Measurements from ENCODE around the gene FOXN3. TPM values are rescaled to one million over a fixed set of nuclear protein-coding genes. Genes with fewer than 3 reads are reported as not detected.
A peak's percentile ranks its signal among the peaks of the same experiment; 100 is the strongest.

The FOXN3 gene
- total RNA-seq, 2 donors from 2014 or later: 61.2 to 84.1 TPM

DNA sequence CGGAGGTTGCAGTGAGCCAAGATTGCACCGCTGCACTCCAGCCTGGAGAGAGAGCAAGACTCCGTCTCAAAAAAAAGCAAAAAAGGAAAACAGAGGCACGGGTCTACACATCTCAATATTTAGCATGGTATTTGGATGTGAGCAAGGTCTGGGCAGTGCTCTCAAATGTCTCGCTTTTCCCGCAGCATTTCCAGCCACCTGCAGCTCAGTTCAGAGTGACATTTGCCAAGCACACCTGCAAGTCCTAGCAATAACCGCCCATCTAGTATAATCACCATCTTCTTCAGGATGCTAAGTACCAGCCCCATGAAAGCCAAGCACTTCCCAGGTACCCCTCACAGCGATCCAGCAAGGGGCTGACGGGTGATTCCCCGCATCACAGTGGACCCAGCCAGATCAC is 69.1 kb downstream of the FOXN3 start:
- Histone ChIP-seq H3K9ac (ENCODE audit: extremely low read depth, low read length, poor library complexity, severe bottlenecking) (no peak overlapping the region), H3K36me3 (ENCODE audit: control insufficient read depth, insufficient read depth, low read length) (peaks cover 13% of the 10 kb centered on the region), H3K4me3 (ENCODE audit: low read length) (no peak overlapping the region), H3K27ac (ENCODE audit: low read depth, low read length) (no peak overlapping the region), H3K4me1 (ENCODE audit: control insufficient read depth, insufficient read depth, low read length) (peaks cover 14% of the 10 kb centered on the region), H3K9me3 (ENCODE audit: control insufficient read depth, low read length) (peaks cover 5% of the 10 kb centered on the region), H3K27me3 (ENCODE audit: control insufficient read depth, insufficient read depth, low read length, poor library complexity, severe bottlenecking) (no peaks in the 10 kb centered on the region)
- Mint-ChIP-seq H3K27me3 (ENCODE audit: insufficient read depth) (peaks cover 7% of the 10 kb centered on the region), H3K4me1 (peaks cover 50% of the 10 kb centered on the region), H3K9me3 (no peaks in the 10 kb centered on the region), H3K27ac (no peak overlapping the region), H3K36me3 (ENCODE audit: low read depth) (peaks cover 52% of the 10 kb centered on the region), H3K4me3 (no peak overlapping the region)
- TF ChIP-seq, protein P1, sequence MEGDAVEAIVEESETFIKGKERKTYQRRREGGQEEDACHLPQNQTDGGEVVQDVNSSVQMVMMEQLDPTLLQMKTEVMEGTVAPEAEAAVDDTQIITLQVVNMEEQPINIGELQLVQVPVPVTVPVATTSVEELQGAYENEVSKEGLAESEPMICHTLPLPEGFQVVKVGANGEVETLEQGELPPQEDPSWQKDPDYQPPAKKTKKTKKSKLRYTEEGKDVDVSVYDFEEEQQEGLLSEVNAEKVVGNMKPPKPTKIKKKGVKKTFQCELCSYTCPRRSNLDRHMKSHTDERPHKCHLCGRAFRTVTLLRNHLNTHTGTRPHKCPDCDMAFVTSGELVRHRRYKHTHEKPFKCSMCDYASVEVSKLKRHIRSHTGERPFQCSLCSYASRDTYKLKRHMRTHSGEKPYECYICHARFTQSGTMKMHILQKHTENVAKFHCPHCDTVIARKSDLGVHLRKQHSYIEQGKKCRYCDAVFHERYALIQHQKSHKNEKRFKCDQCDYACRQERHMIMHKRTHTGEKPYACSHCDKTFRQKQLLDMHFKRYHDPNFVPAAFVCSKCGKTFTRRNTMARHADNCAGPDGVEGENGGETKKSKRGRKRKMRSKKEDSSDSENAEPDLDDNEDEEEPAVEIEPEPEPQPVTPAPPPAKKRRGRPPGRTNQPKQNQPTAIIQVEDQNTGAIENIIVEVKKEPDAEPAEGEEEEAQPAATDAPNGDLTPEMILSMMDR (conservative IDR thresholded peaks at IDR 0.05): no peak
- WGBS, 2 experiments (ENCODE audit: insufficient coverage in 1 of 2, insufficient read length in 1 of 2): 96 to 97% methylated on average over 6 to 10 of the region's 10 CpGs
- DNase-seq: no peak

GRCh38 chr14:89344920-89345254 is 72.1 kb downstream of the FOXN3 start:
- peak overlapping the region; percentile 28 for H3K27ac Mint-ChIP-seq
- no peak overlapping the region for H3K27ac ChIP-seq (ENCODE audit: low read depth, low read length)

DNA sequence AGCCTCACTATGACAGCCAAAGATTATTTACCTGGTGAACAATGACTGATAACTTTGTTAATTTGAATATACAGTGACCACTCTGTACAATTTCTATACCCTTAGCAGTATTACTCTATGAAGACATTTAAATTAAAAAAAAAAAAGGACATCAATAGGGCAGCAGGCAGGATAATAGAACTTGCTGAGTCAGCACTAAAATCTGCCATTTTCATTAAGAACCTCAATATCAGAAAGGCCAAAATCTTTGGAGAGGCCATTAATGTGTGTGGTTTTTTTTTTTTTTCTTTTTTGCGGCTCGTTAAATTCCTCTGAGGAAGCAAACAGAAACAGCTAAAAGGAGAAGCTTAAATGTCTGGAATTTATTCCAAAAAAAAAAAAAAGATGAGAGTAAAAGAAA is 73.7 kb downstream of the FOXN3 start:
- no peak overlapping the region for H3K9ac ChIP-seq (ENCODE audit: extremely low read depth, low read length, poor library complexity, severe bottlenecking)
- Mint-ChIP-seq H3K27ac (no peak overlapping the region), H3K36me3 (ENCODE audit: low read depth) (peaks cover 33% of the 10 kb centered on the region), H3K4me1 (peaks cover 57% of the 10 kb centered on the region), H3K27me3 (ENCODE audit: insufficient read depth) (peaks cover 2% of the 10 kb centered on the region), H3K4me3 (no peak overlapping the region), H3K9me3 (no peaks in the 10 kb centered on the region)
- H3K27ac ChIP-seq (ENCODE audit: low read depth, low read length): no peak overlapping the region
- H3K27me3 ChIP-seq (ENCODE audit: control insufficient read depth, insufficient read depth, low read length, poor library complexity, severe bottlenecking): no peaks in the 10 kb centered on the region
- 18% methylated on average over 1 of the region's 2 CpGs; no CpG with 5 or more reads in 1 of the 2 experiments for WGBS, 2 experiments (ENCODE audit: insufficient coverage in 1 of 2, insufficient read length in 1 of 2)
- peaks cover 13% of the 10 kb centered on the region for H3K36me3 ChIP-seq (ENCODE audit: control insufficient read depth, insufficient read depth, low read length)
- no peak overlapping the region for H3K4me3 ChIP-seq (ENCODE audit: low read length)
- H3K9me3 ChIP-seq (ENCODE audit: control insufficient read depth, low read length): peaks cover 5% of the 10 kb centered on the region
- TF ChIP-seq, protein P1 (conservative IDR thresholded peaks at IDR 0.05): no peak
- no peak for DNase-seq
- H3K4me1 ChIP-seq (ENCODE audit: control insufficient read depth, insufficient read depth, low read length): peaks cover 21% of the 10 kb centered on the region

More at GRCh38 chr14:89344920-89345254, 72.1 kb downstream of the FOXN3 start:
- H3K36me3 ChIP-seq (ENCODE audit: control insufficient read depth, insufficient read depth, low read length): peaks cover 13% of the 10 kb centered on the region
- H3K9me3 ChIP-seq (ENCODE audit: control insufficient read depth, low read length): peaks cover 5% of the 10 kb centered on the region
- TF ChIP-seq, protein P1 (conservative IDR thresholded peaks at IDR 0.05): no peak
- H3K27me3 Mint-ChIP-seq (ENCODE audit: insufficient read depth): peaks cover 7% of the 10 kb centered on the region
- H3K4me3 ChIP-seq (ENCODE audit: low read length): no peak overlapping the region
- H3K9ac ChIP-seq (ENCODE audit: extremely low read depth, low read length, poor library complexity, severe bottlenecking): no peak overlapping the region
- no peak for DNase-seq
- H3K27me3 ChIP-seq (ENCODE audit: control insufficient read depth, insufficient read depth, low read length, poor library complexity, severe bottlenecking): no peaks in the 10 kb centered on the region
- WGBS, 2 experiments (ENCODE audit: insufficient coverage in 1 of 2, insufficient read length in 1 of 2): 90% methylated on average over 6 to 10 of the region's 10 CpGs
- H3K4me3 Mint-ChIP-seq: no peak overlapping the region
- peaks cover 15% of the 10 kb centered on the region for H3K4me1 ChIP-seq (ENCODE audit: control insufficient read depth, insufficient read depth, low read length)
- H3K4me1 Mint-ChIP-seq: peaks cover 51% of the 10 kb centered on the region
- H3K36me3 Mint-ChIP-seq (ENCODE audit: low read depth): peaks cover 46% of the 10 kb centered on the region
- H3K9me3 Mint-ChIP-seq: no peaks in the 10 kb centered on the region
